DND-41 (cell line): Measurements from ENCODE around the gene TRAP1.

ENCODE experiments used
- ATAC-seq: fragments of 200-7000 bp; cut with Tn5 transposase; 3 replicates; pipeline ENCODE4 v1.9.1; 2021; ENCODE audit warnings: low read depth; ENCODE audit not compliant: insufficient read depth
- DNase-seq: peaks from one replicate; pipeline ENCODE4 v3.0.0-alpha.2; 2020
- H2AFZ ChIP-seq: 2 replicates; pipeline ENCODE4 v1.6.0; 2012; ENCODE audit warnings: low read depth, low read length
- H3K27ac ChIP-seq: 2 replicates; pipeline ENCODE4 v1.5.1; 2012; ENCODE audit warnings: low read length, inconsistent platforms
- H3K27me3 ChIP-seq: fragments of 200-600 bp; sonication (generic); 2 replicates; pipeline ENCODE4 v1.6.0; 2012; ENCODE audit warnings: low read length, mild to moderate bottlenecking, inconsistent platforms; ENCODE audit not compliant: insufficient read depth, poor library complexity
- H3K36me3 ChIP-seq: 2 replicates; pipeline ENCODE4 v1.5.1; 2012; ENCODE audit warnings: low read length, inconsistent platforms; ENCODE audit not compliant: insufficient read depth
- H3K4me1 ChIP-seq: 2 replicates; pipeline ENCODE4 v1.5.1; 2012; ENCODE audit warnings: mild to moderate bottlenecking, low read length; ENCODE audit not compliant: insufficient read depth
- H3K4me2 ChIP-seq: 2 replicates; pipeline ENCODE4 v1.6.0; 2012; ENCODE audit warnings: mild to moderate bottlenecking, moderate library complexity, low read length, inconsistent platforms; ENCODE audit not compliant: insufficient read depth
- H3K4me3 ChIP-seq, 2 experiments: fragments of 200-600 bp in 1 of 2; shearing (Covaris generic) in 1 of 2; 2 replicates each; pipeline ENCODE4 v1.5.1; 2012 to 2016; ENCODE audit warnings: inconsistent platforms in 2 of 2, low read length in 2 of 2, mild to moderate bottlenecking in 2 of 2, low read depth in 1 of 2, moderate library complexity in 1 of 2
- H3K79me2 ChIP-seq: 2 replicates; pipeline ENCODE4 v1.6.0; 2012; ENCODE audit warnings: low read length, inconsistent platforms; ENCODE audit not compliant: insufficient read depth
- H3K9ac ChIP-seq: 2 replicates; pipeline ENCODE4 v1.6.0; 2012; ENCODE audit warnings: low read depth, mild to moderate bottlenecking, inconsistent platforms, low read length, moderate library complexity
- H3K9me3 ChIP-seq: 2 replicates; pipeline ENCODE4 v1.5.1; 2012; ENCODE audit warnings: low read length, moderate library complexity, mild to moderate bottlenecking, inconsistent platforms; ENCODE audit not compliant: insufficient read depth, severe bottlenecking
- H4K20me1 ChIP-seq: 2 replicates; pipeline ENCODE4 v1.6.0; 2012; ENCODE audit warnings: low read length; ENCODE audit not compliant: insufficient read depth
- CTCF ChIP-seq: IDR thresholded peaks from 2 replicates; pipeline ENCODE4 v1.5.1; 2012; ENCODE audit warnings: borderline replicate concordance, low read length, moderate library complexity, mild to moderate bottlenecking; ENCODE audit not compliant: poor library complexity, severe bottlenecking; ENCODE audit errors: extremely low read depth
- EZH2 ChIP-seq: IDR thresholded peaks from 3 replicates; pipeline ENCODE4 v1.6.1; 2012; ENCODE audit warnings: borderline replicate concordance, low read depth, mild to moderate bottlenecking, moderate library complexity, low read length, inconsistent platforms; ENCODE audit not compliant: severe bottlenecking

TRAP1 gene

GRCh38 chr16:3673676-3674377 lies 43.5 kb downstream of the TRAP1 start:
- H4K20me1 ChIP-seq: peaks cover 4% of the 10 kb centered on the region
- no peaks in the 10 kb centered on the region for H3K79me2 ChIP-seq
- DNase-seq (no peak), ATAC-seq (no peak)
- TF ChIP-seq EZH2: no peak
- no peak for TF ChIP-seq CTCF
- no peaks in the 10 kb centered on the region for H3K27me3 ChIP-seq
- no peak overlapping the region for H3K4me3 ChIP-seq
- no peak overlapping the region for H3K27ac ChIP-seq
- H3K36me3 ChIP-seq: peaks cover 43% of the 10 kb centered on the region
- H3K9me3 ChIP-seq: no peaks in the 10 kb centered on the region
- H3K4me2 ChIP-seq: no peak overlapping the region
- no peak overlapping the region for H2AFZ ChIP-seq
- H3K4me1 ChIP-seq: no peaks in the 10 kb centered on the region
- no peak overlapping the region for H3K9ac ChIP-seq

- Histone ChIP-seq H3K27me3 (no peaks in the 10 kb centered on the region), H3K36me3 (peaks cover 46% of the 10 kb centered on the region), H3K4me3 (no peak overlapping the region), H3K9me3 (no peaks in the 10 kb centered on the region), H3K79me2 (no peaks in the 10 kb centered on the region), H3K4me2 (no peak overlapping the region), H2AFZ (no peak overlapping the region), H3K9ac (no peak overlapping the region), H3K4me1 (no peaks in the 10 kb centered on the region), H4K20me1 (peaks cover 8% of the 10 kb centered on the region), H3K27ac (no peak overlapping the region)
- ATAC-seq: no peak
- no peak for TF ChIP-seq EZH2
- DNase-seq: no peak
Observed at GRCh38 chr16:3673201-3673600, 44.1 kb downstream of the TRAP1 start.

- Histone ChIP-seq H3K27ac (no peak overlapping the region), H3K4me3 (no peak overlapping the region), H4K20me1 (peaks cover 8% of the 10 kb centered on the region), H3K27me3 (no peaks in the 10 kb centered on the region), H3K9me3 (no peaks in the 10 kb centered on the region), H3K4me2 (no peak overlapping the region), H2AFZ (no peak overlapping the region), H3K9ac (no peak overlapping the region), H3K79me2 (no peaks in the 10 kb centered on the region), H3K4me1 (no peaks in the 10 kb centered on the region), H3K36me3 (peaks cover 41% of the 10 kb centered on the region)
- TF ChIP-seq EZH2 (no peak), CTCF (no peak)
- DNase-seq (no peak), ATAC-seq (no peak)
Observed at GRCh38 chr16:3672571-3673041, 44.7 kb downstream of the TRAP1 start.

- Histone ChIP-seq H3K4me2 (no peak overlapping the region), H3K9ac (no peak overlapping the region), H3K4me3 (no peak overlapping the region), H4K20me1 (peaks cover 8% of the 10 kb centered on the region; the same call in 1 of the 2 replicates), H3K9me3 (no peaks in the 10 kb centered on the region), H2AFZ (no peak overlapping the region), H3K27me3 (no peaks in the 10 kb centered on the region), H3K79me2 (no peaks in the 10 kb centered on the region), H3K4me1 (no peaks in the 10 kb centered on the region), H3K27ac (no peak overlapping the region), H3K36me3 (peaks cover 43% of the 10 kb centered on the region)
- no peak for TF ChIP-seq EZH2
- no peak for TF ChIP-seq CTCF
- DNase-seq (no peak), ATAC-seq (no peak)
Observed at GRCh38 chr16:3671424-3671823, 45.9 kb downstream of the TRAP1 start.
